Lower lobe of right lung (tissue), 2 donors: ENCODE data around the gene MORN5. TPM values are rescaled to one million over a fixed set of nuclear protein-coding genes. Genes with fewer than 3 reads are reported as not detected.

Experiments
- ATAC-seq, 2 donors: fragments of 200-7000 bp; cut with Tn5 transposase; one replicate each; pipeline ENCODE4 v1.9.1; 2020 to 2022; ENCODE audit warnings: mild to moderate bottlenecking in 2 of 2, moderate library complexity in 2 of 2
- DNase-seq: peaks from one replicate; pipeline ENCODE4 v3.0.0-alpha.2; 2020
- H3K27ac ChIP-seq: fragments of 200-600 bp; one replicate; pipeline ENCODE4 v1.8.0; 2022
- H3K27me3 ChIP-seq: fragments of 200-600 bp; one replicate; pipeline ENCODE4 v1.8.0; 2022; ENCODE audit warnings: low read depth
- H3K36me3 ChIP-seq: fragments of 200-600 bp; one replicate; pipeline ENCODE4 v1.8.0; 2022; ENCODE audit warnings: mild to moderate bottlenecking
- H3K4me1 ChIP-seq: fragments of 200-600 bp; one replicate; pipeline ENCODE4 v1.8.0; 2022
- H3K4me3 ChIP-seq: fragments of 200-600 bp; one replicate; pipeline ENCODE4 v1.8.0; 2022; ENCODE audit warnings: mild to moderate bottlenecking
- H3K9me3 ChIP-seq: fragments of 200-600 bp; one replicate; pipeline ENCODE4 v1.8.0; 2022
- CTCF ChIP-seq: fragments of 200-600 bp; IDR thresholded peaks from one replicate; pipeline ENCODE4 v1.8.0; 2022; ENCODE audit warnings: antibody characterized with exemption, mild to moderate bottlenecking
- intact Hi-C: fragments of 100-400 bp; cut with DNase I; formaldehyde crosslinking; loops from one replicate; pipeline ENCODE4 v1.11.0; 2022
- total RNA-seq: library from RNA; stranded (reverse); fragmentation: NEBNext Ultra II Directional; extraction: Animal tissue kit (Norgen Biotek cat#: 25700); gene quantifications from one replicate; pipeline ENCODE4 v1.2.1, GENCODE V29; 2021
- donor health status: DM: no; HTN: yes; CAD: no; lungs with severe emphysema.

MORN5 gene
- total RNA-seq, 1 donor from 2014 or later = 7.7 TPM

GRCh38 chr9:122228568-122229484 lies 69.1 kb downstream of the MORN5 start, which contains the start of gene LHX6:
TSS of gene LHX6 (minus strand) at chr9:122228957. CDS start at chr9:122228740, 217 bp downstream.
- ATAC-seq (peak; percentile 3 to 38), DNase-seq (no peak)
- Histone ChIP-seq H3K27ac (no peak within 1 kb of the TSS), H3K4me3 (peak within 1 kb of the TSS; percentile 50), H3K9me3 (no peaks in the 10 kb centered on the region), H3K4me1 (peaks cover 32% of the 10 kb centered on the region), H3K36me3 (no peaks in the 10 kb centered on the region), H3K27me3 (peaks cover 62% of the 10 kb centered on the region)
- intact Hi-C loops = no loop called here
- TF ChIP-seq CTCF = no peak

- H3K36me3 ChIP-seq = no peaks in the 10 kb centered on the region
- no peak for TF ChIP-seq CTCF
- H3K4me1 ChIP-seq = peaks cover 32% of the 10 kb centered on the region
- peaks cover 59% of the 10 kb centered on the region for H3K27me3 ChIP-seq
- DNase-seq (no peak), ATAC-seq (no peak)
- intact Hi-C loops = no loop called here
- H3K9me3 ChIP-seq = no peaks in the 10 kb centered on the region
- no peak overlapping the region for H3K27ac ChIP-seq
- H3K4me3 ChIP-seq = no peak overlapping the region
Observed at GRCh38 chr9:122229485-122229837, 69.8 kb downstream of the MORN5 start.

- no peak overlapping the region for H3K27ac ChIP-seq
- H3K36me3 ChIP-seq = no peaks in the 10 kb centered on the region
- H3K4me1 ChIP-seq = peaks cover 7% of the 10 kb centered on the region
- ATAC-seq = no peak
- H3K4me3 ChIP-seq = no peak overlapping the region
- intact Hi-C loops = no loop called here
- DNase-seq = no peak
- H3K9me3 ChIP-seq = no peaks in the 10 kb centered on the region
- no peak for TF ChIP-seq CTCF
- H3K27me3 ChIP-seq = peaks cover 25% of the 10 kb centered on the region
Observed at GRCh38 chr9:122232796-122233306, 73.1 kb downstream of the MORN5 start.

- Histone ChIP-seq H3K9me3 (no peaks in the 10 kb centered on the region), H3K36me3 (peaks cover 6% of the 10 kb centered on the region), H3K27ac (no peak overlapping the region), H3K4me3 (no peak overlapping the region), H3K4me1 (no peaks in the 10 kb centered on the region), H3K27me3 (peaks cover 15% of the 10 kb centered on the region)
- intact Hi-C loops = no loop called here
- ATAC-seq = no peak
- no peak for TF ChIP-seq CTCF
- DNase-seq = no peak
Observed at GRCh38 chr9:122234022-122234748, 74.5 kb downstream of the MORN5 start.

- Histone ChIP-seq H3K36me3 (peaks cover 28% of the 10 kb centered on the region), H3K4me3 (no peak overlapping the region), H3K27me3 (no peaks in the 10 kb centered on the region), H3K4me1 (no peaks in the 10 kb centered on the region), H3K9me3 (no peaks in the 10 kb centered on the region), H3K27ac (no peak overlapping the region)
- intact Hi-C loops = no loop called here
- TF ChIP-seq CTCF = no peak
- ATAC-seq = no peak
- no peak for DNase-seq
Observed at GRCh38 chr9:122236681-122237080, 77.0 kb downstream of the MORN5 start.
